Transverse colon (tissue), 4 donors: ENCODE results near the gene PNO1. TPM values are rescaled to one million over a fixed set of nuclear protein-coding genes. Genes with fewer than 3 reads are reported as not detected.
"Not testable (repeated sequence)": the region's sequence is repeated elsewhere in the genome, so short reads cannot be mapped to it uniquely, and the experiment has no call there.

Experiments used
- DNase-seq: peaks from one replicate; pipeline ENCODE4 v3.0.0-alpha.2; 2019
- H3K27ac ChIP-seq, 4 donors: fragments of 200-600 bp; sonication (generic); 2 replicates each; pipeline ENCODE4 v1.5.1; 2016 to 2018; ENCODE audit warnings: inconsistent platforms in 4 of 4
- H3K27me3 ChIP-seq: fragments of 200-600 bp; sonication (generic); 2 replicates; pipeline ENCODE4 v1.5.1; 2017; ENCODE audit warnings: inconsistent platforms
- H3K36me3 ChIP-seq, 4 donors: fragments of 200-600 bp; sonication (generic); 2 replicates each; pipeline ENCODE4 v1.5.1; 2017 to 2019; ENCODE audit warnings: inconsistent platforms in 4 of 4
- H3K4me1 ChIP-seq, 4 donors: fragments of 200-600 bp; sonication (generic); 2 replicates each; pipeline ENCODE4 v1.5.1; 2017 to 2020; ENCODE audit warnings: inconsistent platforms in 4 of 4
- H3K4me3 ChIP-seq, 4 donors: fragments of 200-600 bp; sonication (generic); 1 replicate in 1 of 4; 2 replicates in 3 of 4; pipeline versions ENCODE4 v1.5.1 to v1.6.1; 2017 to 2019; ENCODE audit warnings: inconsistent platforms in 4 of 4
- H3K9me3 ChIP-seq, 2 donors: fragments of 200-600 bp; sonication (generic); 2 replicates each; pipeline ENCODE4 v1.5.1; 2017 to 2019; ENCODE audit warnings: inconsistent platforms in 2 of 2
- CTCF ChIP-seq, 5 experiments: fragments of 200-600 bp in 3 of 5; fragments of 450-650 bp in 2 of 5; sonication (generic) in 3 of 5; IDR thresholded peaks; 1 replicate in 2 of 5; 2 replicates in 3 of 5; pipeline ENCODE4 v1.5.1; 2016 to 2017; ENCODE audit warnings: antibody characterized with exemption in 5 of 5, inconsistent platforms in 3 of 5, mild to moderate bottlenecking in 2 of 5, moderate library complexity in 1 of 5
- EP300 ChIP-seq: sonication (generic); formaldehyde crosslinking; IDR thresholded peaks from one replicate; pipeline ENCODE4 v1.6.1; 2017; ENCODE audit warnings: antibody characterized with exemption, low read depth
- POLR2A ChIP-seq: fragments of 450-650 bp; IDR thresholded peaks from one replicate; pipeline ENCODE4 v1.6.1; 2016; ENCODE audit warnings: antibody characterized with exemption, mild to moderate bottlenecking, moderate library complexity
- POLR2AphosphoS5 ChIP-seq, 3 donors: sonication (generic); formaldehyde crosslinking; IDR thresholded peaks; one replicate each; pipeline ENCODE4 v1.6.1; 2016; ENCODE audit warnings: antibody characterized with exemption in 3 of 3
- WGBS, 2 donors: methylation state at CpG; one replicate each; pipeline ENCODE4 v1.1.5; 2018; ENCODE audit warnings: low coverage in 1 of 2; 5-methylcytosine and 5-hydroxymethylcytosine counted together
- in situ Hi-C, 4 donors: fragments of 200-750 bp; cut with MboI; loops; one replicate each; pipeline versions ENCODE4 v1.15.0 to v1.15.1; 2017; ENCODE audit warnings: low sequenced_read_pairs in 3 of 4, low pct_ligation_motif_present in 1 of 4, low pct_unique_long_range_greater_than_20kb in 1 of 4
- intact Hi-C: fragments of 100-400 bp; cut with DNase I; formaldehyde crosslinking; loops from one replicate; pipeline ENCODE4 v1.15.1; 2023; ENCODE audit warnings: low total_unique reads
- total RNA-seq, 4 donors: library from RNA; depleted of rRNA; stranded (reverse); fragments of >200 nt; gene quantifications; one replicate each; pipeline ENCODE4 v1.1.0, GENCODE V29; 2016

The PNO1 gene
- total RNA-seq, result 10 to 100 TPM in 1 of 4 donors, 1 to 10 TPM in 3; 1.9 to 20.9 (median 7.4) TPM

- 1 to 4% methylated on average over 10 to 43 of the region's 44 CpGs for WGBS, 2 donors
- in situ Hi-C loops, result loop anchor here in 1 of 4 donors (25.0 kb wide), 1 partner anchor 280 kb away; no protein-coding TSS in a partner anchor
- no peaks in the 10 kb centered on the region for H3K9me3 ChIP-seq
Observed at GRCh38 chr2:68157402-68158133, at the start of gene PNO1. TSS of gene PNO1 (plus strand) at chr2:68157888. CDS start at chr2:68157935, 47 bp downstream.

GRCh38 chr2:68108120-68108519 is 49.6 kb upstream of the PNO1 start:
- Histone ChIP-seq H3K36me3 (no peaks in the 10 kb centered on the region), H3K27ac (no peak overlapping the region), H3K4me1 (no peaks in the 10 kb centered on the region), H3K27me3 (no peaks in the 10 kb centered on the region), H3K9me3 (peaks cover 0 to 6% of the 10 kb centered on the region in 2 donors), H3K4me3 (no peak overlapping the region)
- 83 to 100% methylated on average over 2 to 3 of the region's 3 CpGs for WGBS, 2 donors
- no peak for TF ChIP-seq CTCF (IDR thresholded peaks at IDR 0.05)
- no peak for TF ChIP-seq EP300
- TF ChIP-seq POLR2AphosphoS5 (IDR thresholded peaks at IDR 0.05), result no peak
- TF ChIP-seq POLR2A, result no peak
- intact Hi-C loops, result no loop called here
- DNase-seq, result no peak
- in situ Hi-C loops, result loop anchor here in 1 of 4 donors (25.0 kb wide), 1 partner anchor 329 kb away; no protein-coding TSS in a partner anchor

More at GRCh38 chr2:68157402-68158133, at the start of gene PNO1:
- peak; percentile 41 to 77 (median 63) for TF ChIP-seq POLR2AphosphoS5 (IDR thresholded peaks at IDR 0.05)
- TF ChIP-seq EP300, result peak; percentile 19
- peak; percentile 42 for TF ChIP-seq POLR2A
- peak in 1 of 5 experiments; percentile 24 for TF ChIP-seq CTCF (IDR thresholded peaks at IDR 0.05)
- intact Hi-C loops, result no loop called here
- peak; percentile 97 for DNase-seq
- Histone ChIP-seq H3K4me3 (peak within 1 kb of the TSS; percentile 65 to 91 (median 86)), H3K27me3 (no peaks in the 10 kb centered on the region), H3K4me1 (peaks cover 8 to 28% (median 22%) of the 10 kb centered on the region in 4 donors), H3K27ac (peak within 1 kb of the TSS; percentile 85 to 94 (median 89)), H3K36me3 (peaks cover 0 to 16% (median 5%) of the 10 kb centered on the region in 4 donors)

- WGBS, 2 donors, result 54 to 83% methylated on average over 3 of the region's 3 CpGs
- TF ChIP-seq POLR2AphosphoS5 (IDR thresholded peaks at IDR 0.05) (no peak), POLR2A (no peak), CTCF (IDR thresholded peaks at IDR 0.05) (no peak), EP300 (no peak)
Observed at GRCh38 chr2:68110102-68110501, 47.6 kb upstream of the PNO1 start.

GRCh38 chr2:68115965-68116364 is 41.7 kb upstream of the PNO1 start:
- no peaks in the 10 kb centered on the region for H3K9me3 ChIP-seq
- in situ Hi-C loops, result loop anchor here in 1 of 4 donors (25.0 kb wide), 1 partner anchor 321 kb away; no protein-coding TSS in a partner anchor

More at GRCh38 chr2:68110102-68110501, 47.6 kb upstream of the PNO1 start:
- Histone ChIP-seq H3K4me1 (no peaks in the 10 kb centered on the region), H3K9me3 (peaks cover 0 to 6% of the 10 kb centered on the region in 2 donors), H3K27ac (no peak overlapping the region), H3K4me3 (no peak overlapping the region), H3K36me3 (no peaks in the 10 kb centered on the region), H3K27me3 (no peaks in the 10 kb centered on the region)
- DNase-seq, result no peak
- intact Hi-C loops, result no loop called here
- in situ Hi-C loops, result loop anchor here in 1 of 4 donors (25.0 kb wide), 1 partner anchor 327 kb away; no protein-coding TSS in a partner anchor

GRCh38 chr2:68117922-68118321 is 39.8 kb upstream of the PNO1 start:
- DNase-seq, H3K36me3 ChIP-seq, H3K4me3 ChIP-seq, H3K9me3 ChIP-seq, intact Hi-C loops, H3K27me3 ChIP-seq, H3K27ac ChIP-seq: not testable (repeated sequence)
- peaks cover 0 to 13% (median 5%) of the 10 kb centered on the region in 4 donors for H3K4me1 ChIP-seq
- in situ Hi-C loops, result loop anchor here in 1 of 4 donors (25.0 kb wide), 1 partner anchor 319 kb away; no protein-coding TSS in a partner anchor
- 97% methylated on average over 3 to 4 of the region's 4 CpGs for WGBS, 2 donors

More at GRCh38 chr2:68115965-68116364, 41.7 kb upstream of the PNO1 start:
- no peak for TF ChIP-seq POLR2AphosphoS5 (IDR thresholded peaks at IDR 0.05)
- no peak for TF ChIP-seq EP300
- no peak for TF ChIP-seq CTCF (IDR thresholded peaks at IDR 0.05)
- TF ChIP-seq POLR2A, result no peak
- intact Hi-C loops, result no loop called here
- WGBS, 2 donors, result 71 to 80% methylated on average over 2 to 3 of the region's 3 CpGs
- Histone ChIP-seq H3K27ac (no peak overlapping the region), H3K4me1 (peaks cover 0 to 3% (median 0%) of the 10 kb centered on the region in 4 donors), H3K27me3 (no peaks in the 10 kb centered on the region), H3K36me3 (no peaks in the 10 kb centered on the region), H3K4me3 (no peak overlapping the region)
- DNase-seq, result no peak
